Activated naive CD4-positive, alpha-beta T cell treated with anti-CD3 and anti-CD28 coated beads for 36 hours (primary cell): ENCODE measurements around the gene WNT5B. TPM values are rescaled to one million over a fixed set of nuclear protein-coding genes. Genes with fewer than 3 reads are reported as not detected.
"Not testable (repeated sequence)": the region's sequence is repeated elsewhere in the genome, so short reads cannot be mapped to it uniquely, and the experiment has no call there.

Experiments used
- CTCF ChIA-PET: fragments of 350-600 bp; sonication (Branson Sonifier 250); formaldehyde crosslinking; loops from one replicate; lab custom pipeline; 2021; ENCODE audit warnings: antibody characterized with exemption; lab: Charles Lee
- DNase-seq: peaks from one replicate; pipeline ENCODE4 v3.0.0-alpha.2; 2020
- H3K27ac Mint-ChIP-seq: one replicate; pipeline ENCODE4 v1.8.0; 2021; ENCODE audit warnings: mild to moderate bottlenecking, mixed read lengths
- H3K27me3 Mint-ChIP-seq: one replicate; pipeline ENCODE4 v1.8.0; 2021; ENCODE audit warnings: low read depth, mixed read lengths
- H3K36me3 Mint-ChIP-seq: one replicate; pipeline ENCODE4 v1.8.0; 2021; ENCODE audit warnings: low read depth, mixed read lengths
- H3K4me1 Mint-ChIP-seq: one replicate; pipeline ENCODE4 v1.8.0; 2021; ENCODE audit warnings: low read depth, mixed read lengths
- H3K4me3 Mint-ChIP-seq: one replicate; pipeline ENCODE4 v1.8.0; 2021; ENCODE audit warnings: mild to moderate bottlenecking, moderate library complexity, mixed read lengths
- H3K9me3 Mint-ChIP-seq: one replicate; pipeline ENCODE4 v1.8.0; 2021; ENCODE audit warnings: mixed read lengths
- intact Hi-C: fragments of 100-400 bp; cut with micrococcal nuclease; formaldehyde crosslinking; loops from one replicate; pipeline ENCODE4 v1.15.1; 2023
- total RNA-seq, 2 experiments: library from RNA; stranded (reverse); gene quantifications; one replicate each; pipeline ENCODE4 v1.2.3, GENCODE V29; 2021

The WNT5B gene
- total RNA-seq, 2 experiments from 2014 or later = not detected

DNA sequence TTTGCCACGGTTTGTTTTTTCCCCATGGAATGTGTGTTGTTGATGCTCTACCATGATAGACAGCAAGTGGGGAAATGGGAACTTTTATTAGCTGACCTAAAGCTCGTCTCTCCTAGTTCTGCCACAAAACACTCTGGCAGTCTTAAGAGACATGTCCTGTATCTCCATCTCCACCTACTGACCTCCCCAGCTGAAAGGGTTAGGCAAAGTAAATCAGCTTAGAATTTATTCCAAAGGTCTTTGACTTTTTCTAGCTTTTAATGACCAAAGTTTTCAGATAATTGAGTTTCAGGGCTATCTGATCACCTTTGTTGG is 52.4 kb downstream of the WNT5B start:
- CTCF ChIA-PET = interaction anchor here (1.4 to 1.5 kb wide), 2 partner anchors 28 to 259 kb away, joined by 5 to 8 read pairs; no protein-coding TSS in a partner anchor
- H3K27ac Mint-ChIP-seq = no peak overlapping the region
- no peaks in the 10 kb centered on the region for H3K27me3 Mint-ChIP-seq
- no peak for DNase-seq
- intact Hi-C loops = no loop called here
- no peaks in the 10 kb centered on the region for H3K4me1 Mint-ChIP-seq
- H3K9me3 Mint-ChIP-seq = no peaks in the 10 kb centered on the region
- H3K4me3 Mint-ChIP-seq = no peak overlapping the region
- H3K36me3 Mint-ChIP-seq = no peaks in the 10 kb centered on the region

DNA sequence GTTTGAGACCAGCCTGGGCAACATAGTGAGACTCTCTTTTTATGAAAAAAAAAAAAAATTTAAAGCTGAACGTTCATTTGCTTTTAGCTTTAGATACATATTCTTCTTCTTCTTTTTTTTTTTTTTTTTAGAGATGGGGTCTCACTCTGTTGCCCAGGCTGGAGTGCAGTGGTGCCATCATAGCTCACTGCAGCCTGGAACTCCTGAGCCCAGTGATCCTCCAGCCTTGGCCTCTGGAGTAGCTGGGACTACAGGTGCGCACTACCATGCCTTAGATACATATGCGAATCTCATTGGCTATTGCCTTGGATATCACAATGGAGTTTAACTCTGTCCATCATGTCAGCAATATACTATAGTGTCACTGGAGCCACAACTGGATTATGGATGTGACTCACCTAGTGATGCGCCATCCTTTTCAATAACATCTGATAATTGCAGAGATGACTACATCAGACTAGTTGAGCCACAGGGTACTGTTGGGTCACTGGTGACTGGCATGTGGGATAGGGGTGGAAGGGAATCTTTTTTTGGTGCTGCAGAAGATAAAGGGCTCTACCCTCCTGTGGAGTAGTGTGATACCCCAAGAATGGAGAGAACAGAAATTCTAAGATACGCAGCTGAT is 59.2 kb downstream of the WNT5B start:
- H3K27me3 Mint-ChIP-seq = no peaks in the 10 kb centered on the region
- no peak overlapping the region for H3K4me3 Mint-ChIP-seq
- DNase-seq = no peak
- H3K36me3 Mint-ChIP-seq = no peaks in the 10 kb centered on the region
- CTCF ChIA-PET = interaction anchor here (0.6 to 1.7 kb wide), 4 partner anchors 34 to 105 kb away, joined by 3 to 11 read pairs (median 4); partner anchors contain the start of gene WNT5B
- H3K27ac Mint-ChIP-seq = no peak overlapping the region
- intact Hi-C loops = no loop called here
- H3K4me1 Mint-ChIP-seq = peaks cover 34% of the 10 kb centered on the region
- H3K9me3 Mint-ChIP-seq = no peaks in the 10 kb centered on the region

DNA sequence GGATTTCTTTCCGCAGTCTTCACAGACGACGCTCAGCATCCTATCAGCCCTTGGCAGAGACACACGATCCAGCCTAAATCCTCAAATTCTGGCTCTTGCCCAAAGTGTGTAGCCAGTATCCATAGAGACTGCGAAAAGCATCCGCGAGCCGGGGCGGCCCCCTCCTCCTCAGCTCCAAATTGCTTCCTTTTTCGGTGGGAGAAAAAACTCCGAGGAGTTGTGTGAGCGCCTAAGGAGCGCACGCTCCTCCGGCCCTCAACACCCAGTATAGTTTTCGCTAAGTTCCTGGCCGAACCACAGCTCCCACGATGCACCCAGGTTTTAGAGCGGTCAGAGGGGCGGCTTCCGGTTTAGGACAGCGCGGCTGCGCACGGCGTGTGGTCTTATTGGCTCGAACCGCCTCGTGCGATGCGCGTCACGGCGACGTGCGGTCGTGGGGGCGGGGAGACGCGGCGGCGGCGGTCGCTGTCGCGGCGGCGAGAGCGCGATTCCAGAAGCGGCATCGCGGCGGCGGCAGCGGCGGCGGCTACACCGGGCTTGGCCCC is 61.6 kb downstream of the WNT5B start, which contains the start of gene ADIPOR2:
ADIPOR2 (plus strand) TSS at position 493 of the 545 bp plus-strand sequence. CDS start 63,274 bp downstream, outside the sequence.
- H3K36me3 Mint-ChIP-seq = peaks cover 1% of the 10 kb centered on the region
- peaks cover 48% of the 10 kb centered on the region for H3K4me1 Mint-ChIP-seq
- H3K4me3 Mint-ChIP-seq = peak within 1 kb of the TSS; percentile 97
- CTCF ChIA-PET = interaction anchor here (1.0 to 3.2 kb wide), 2 partner anchors 101 to 249 kb away, joined by 3 to 18 read pairs; no protein-coding TSS in a partner anchor
- no peaks in the 10 kb centered on the region for H3K27me3 Mint-ChIP-seq
- no peaks in the 10 kb centered on the region for H3K9me3 Mint-ChIP-seq
- DNase-seq = peak; percentile 95
- H3K27ac Mint-ChIP-seq = peak within 1 kb of the TSS; percentile 97
- intact Hi-C loops = loop anchor here (1.0 to 10.0 kb wide), 4 partner anchors 16 to 1104 kb away; partner anchors contain the start of genes DCP1B and FKBP4

DNA sequence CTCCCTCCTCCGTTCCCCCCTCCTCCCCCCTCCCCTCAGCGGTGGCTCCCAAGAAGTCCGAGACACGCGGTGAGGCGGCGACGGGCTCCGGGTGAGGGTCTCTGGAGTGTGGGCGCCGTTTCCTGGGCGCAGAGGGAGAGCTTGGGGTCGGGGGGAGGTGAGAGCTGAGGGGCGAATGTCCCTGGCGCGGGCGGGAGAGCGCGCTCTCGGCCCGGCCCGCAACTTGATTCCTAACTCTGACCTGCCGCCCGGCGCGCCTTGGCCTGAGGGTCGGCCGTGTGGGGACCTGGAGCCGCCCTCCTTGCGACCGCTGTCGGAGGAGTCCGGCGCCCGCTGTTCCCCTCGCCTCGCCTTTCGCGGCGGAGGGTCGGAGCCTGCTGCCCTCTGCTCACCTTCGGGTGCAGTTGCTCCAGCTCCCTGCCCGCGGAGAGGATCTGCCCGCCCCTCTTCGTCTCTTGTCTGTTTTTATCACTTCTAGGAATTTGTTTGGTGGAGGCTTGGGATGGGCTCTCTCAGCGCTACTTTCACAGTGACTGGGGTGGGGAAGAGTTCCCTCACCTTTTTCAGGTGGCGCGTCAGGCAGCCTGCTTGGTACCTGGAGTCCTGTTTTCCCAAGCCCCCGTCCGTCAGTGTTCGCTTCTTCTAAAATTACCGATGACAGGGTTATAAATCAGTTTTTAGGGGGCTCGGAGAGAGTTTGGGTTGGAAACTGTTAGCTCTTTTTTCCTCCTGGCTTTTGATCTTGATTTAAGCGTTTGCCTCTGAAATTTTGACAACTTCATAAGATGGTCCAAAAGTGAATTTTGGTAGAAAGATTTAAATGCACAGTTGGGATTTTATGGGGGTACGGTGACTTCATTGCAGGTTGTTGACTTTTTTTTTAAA is 62.3 kb downstream of the WNT5B start:
- no peaks in the 10 kb centered on the region for H3K27me3 Mint-ChIP-seq
- peak overlapping the region; percentile 97 for H3K4me3 Mint-ChIP-seq
- H3K27ac Mint-ChIP-seq = peak overlapping the region; percentile 97
- DNase-seq = peak; percentile 43
- H3K4me1 Mint-ChIP-seq = peaks cover 56% of the 10 kb centered on the region
- intact Hi-C loops = loop anchor here (2.0 to 10.0 kb wide), 3 partner anchors 15 to 1103 kb away; partner anchors contain the start of genes DCP1B and FKBP4
- peaks cover 1% of the 10 kb centered on the region for H3K36me3 Mint-ChIP-seq
- CTCF ChIA-PET = interaction anchor here (0.6 to 3.2 kb wide), 3 partner anchors 88 to 249 kb away, joined by 3 to 18 read pairs (median 3); no protein-coding TSS in a partner anchor
- no peaks in the 10 kb centered on the region for H3K9me3 Mint-ChIP-seq

DNA sequence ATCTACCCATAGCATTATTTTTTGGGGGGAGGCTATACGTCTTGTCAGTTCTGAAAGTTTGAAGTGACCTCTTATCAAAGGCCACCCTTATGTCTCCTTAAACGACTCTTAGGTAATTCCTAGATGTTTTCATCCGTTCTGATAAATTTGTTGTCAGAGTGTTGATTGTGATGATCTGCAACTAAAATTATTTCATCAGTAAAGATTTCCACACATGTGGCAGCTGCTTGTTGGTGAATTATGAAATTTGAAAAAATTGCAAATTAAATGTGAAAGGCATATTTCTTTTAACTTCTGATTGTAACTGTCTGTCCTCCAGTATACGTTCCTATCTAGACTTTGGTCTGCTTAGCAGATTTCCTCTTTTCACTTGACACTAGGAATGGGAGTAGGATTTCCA is 63.2 kb downstream of the WNT5B start:
- Mint-ChIP-seq H3K9me3 (no peaks in the 10 kb centered on the region), H3K4me3 (peak overlapping the region; percentile 97), H3K27ac (no peak overlapping the region), H3K27me3 (no peaks in the 10 kb centered on the region), H3K4me1 (peaks cover 64% of the 10 kb centered on the region), H3K36me3 (peaks cover 3% of the 10 kb centered on the region)
- intact Hi-C loops = loop anchor here (10.0 kb wide), 1 partner anchor 1103 kb away; the partner anchor contains the start of gene FKBP4
- DNase-seq = no peak
- CTCF ChIA-PET = interaction anchor here (3.2 kb wide), 1 partner anchor 99 kb away, joined by 18 read pairs; no protein-coding TSS in a partner anchor

DNA sequence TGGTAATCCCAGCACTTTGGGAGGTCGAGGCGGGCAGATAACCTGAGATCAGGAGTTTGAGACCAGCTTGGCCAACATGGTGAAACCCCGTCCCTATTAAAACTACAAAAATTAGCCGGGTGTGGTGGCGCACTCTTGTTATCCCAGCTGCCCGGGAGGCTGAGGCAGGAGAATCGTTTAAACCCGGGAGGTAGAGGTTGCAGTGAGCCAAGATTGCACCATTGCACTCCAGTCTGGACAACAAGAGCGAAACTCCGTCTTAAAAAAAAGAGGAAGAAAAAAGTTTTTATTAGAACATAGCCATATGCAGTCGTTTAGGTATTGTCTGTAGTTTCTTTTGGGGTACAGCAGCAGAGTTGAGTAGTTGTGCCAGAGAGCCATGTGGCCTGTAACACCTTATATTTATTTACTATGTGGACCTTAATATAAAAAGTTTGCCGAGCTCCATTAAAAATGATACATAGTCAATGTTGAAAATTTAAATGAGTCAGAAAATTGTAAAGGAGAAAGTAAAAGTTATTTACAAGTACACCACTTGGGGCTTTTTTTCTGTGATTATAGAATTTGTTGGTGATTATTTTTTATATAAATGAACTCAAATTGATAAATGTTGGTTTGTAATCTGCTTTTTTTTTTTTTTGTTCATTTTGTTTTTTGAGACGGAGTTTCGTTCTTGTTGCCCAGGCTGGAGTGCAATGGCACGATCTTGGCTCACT is 64.0 kb downstream of the WNT5B start:
- Mint-ChIP-seq H3K27me3 (no peaks in the 10 kb centered on the region), H3K27ac (no peak overlapping the region), H3K9me3 (no peaks in the 10 kb centered on the region), H3K4me3 (no peak overlapping the region), H3K36me3 (peaks cover 4% of the 10 kb centered on the region), H3K4me1 (peaks cover 72% of the 10 kb centered on the region)
- intact Hi-C loops = loop anchor here (10.0 kb wide), 1 partner anchor 1102 kb away; the partner anchor contains the start of gene FKBP4
- CTCF ChIA-PET = interaction anchor here (0.7 to 1.2 kb wide), 2 partner anchors 11 to 41 kb away, joined by 4 to 5 read pairs; no protein-coding TSS in a partner anchor
- DNase-seq = no peak

DNA sequence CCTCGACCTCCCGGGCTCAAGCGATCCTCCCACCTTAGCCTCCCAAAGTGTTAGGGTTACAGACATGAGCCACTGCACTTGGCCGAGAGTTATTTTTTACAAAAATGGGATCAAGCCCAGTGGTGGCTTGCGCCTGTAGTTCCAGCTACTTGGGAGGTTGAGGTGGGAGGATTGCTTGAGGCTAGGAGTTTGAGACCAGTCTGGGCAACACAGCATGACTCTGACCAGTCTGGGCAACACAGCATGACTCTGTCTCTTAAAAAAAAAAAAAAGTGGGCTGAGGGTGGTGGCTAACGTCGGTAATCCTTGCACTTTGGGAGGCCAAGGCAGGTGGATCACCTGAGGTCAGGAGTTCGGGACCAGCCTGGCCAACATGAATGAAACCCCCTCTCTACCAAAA is 66.1 kb downstream of the WNT5B start:
- H3K4me1 Mint-ChIP-seq = peaks cover 69% of the 10 kb centered on the region
- not testable (repeated sequence) for DNase-seq, H3K36me3 Mint-ChIP-seq, H3K9me3 Mint-ChIP-seq, H3K27me3 Mint-ChIP-seq, H3K27ac Mint-ChIP-seq, H3K4me3 Mint-ChIP-seq
- CTCF ChIA-PET = interaction anchor here (0.8 kb wide), 1 partner anchor 96 kb away, joined by 3 read pairs; no protein-coding TSS in a partner anchor
- intact Hi-C loops = loop anchor here (5.0 to 10.0 kb wide), 2 partner anchors 37 to 1100 kb away; partner anchors contain the start of gene FKBP4

DNA sequence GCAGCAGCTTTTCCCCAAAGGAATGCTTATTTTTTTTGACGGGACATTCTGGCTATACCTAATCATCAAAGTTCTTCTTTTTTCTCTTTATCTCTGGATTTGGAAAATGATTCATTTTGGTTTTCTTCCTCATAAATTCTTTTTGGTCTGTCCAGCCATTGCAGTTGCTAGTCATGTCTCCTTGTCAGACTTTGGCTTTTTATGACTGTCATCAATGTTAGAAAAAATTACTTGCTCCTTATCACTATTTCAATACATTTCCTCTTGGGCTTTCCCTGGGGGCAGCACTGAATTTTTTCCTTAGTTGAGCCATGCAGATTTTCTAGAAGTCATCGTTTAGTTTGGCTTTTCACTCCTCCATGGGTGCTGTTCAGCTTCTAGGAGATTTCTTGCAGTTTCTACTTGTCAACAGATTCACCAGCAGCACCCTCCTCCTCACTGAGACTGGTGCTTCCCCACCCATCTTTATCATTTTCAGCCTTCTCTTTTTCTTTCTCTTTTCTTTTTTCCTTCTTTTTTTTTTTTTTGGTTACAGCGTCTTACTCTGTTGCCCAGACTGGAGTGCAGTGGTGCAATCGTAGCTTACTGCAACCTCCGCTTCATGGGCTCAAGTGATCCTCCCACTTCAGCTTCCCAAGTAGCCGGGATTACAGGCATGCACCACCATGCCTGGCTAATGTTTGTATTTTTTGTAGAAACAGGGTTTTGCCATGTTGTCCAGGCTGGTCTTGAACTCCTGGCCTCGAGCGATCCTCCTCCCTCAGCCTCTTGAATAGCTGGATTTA is 67.0 kb downstream of the WNT5B start:
- H3K4me3 Mint-ChIP-seq = no peak overlapping the region

DNA sequence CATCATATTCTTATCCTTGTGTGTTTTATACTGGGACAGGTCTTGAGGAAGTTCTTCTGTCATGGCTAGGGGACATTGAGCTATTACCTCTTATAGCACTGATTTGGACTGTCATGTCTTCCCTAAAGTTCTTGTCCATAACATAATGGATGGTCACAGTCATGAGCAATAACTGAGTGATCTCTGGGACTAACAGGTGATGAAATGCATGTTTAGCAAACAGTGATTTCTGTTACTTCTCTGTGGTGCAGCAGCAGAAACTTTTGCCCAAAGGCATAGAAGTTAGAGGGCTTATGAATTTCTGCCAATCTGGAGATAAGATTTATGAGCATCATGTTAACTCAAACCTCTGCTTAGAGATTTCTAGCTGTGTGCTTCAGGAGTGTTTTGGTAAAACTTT is 67.8 kb downstream of the WNT5B start:
- CTCF ChIA-PET = interaction anchor here (2.4 kb wide), 1 partner anchor 94 kb away, joined by 9 read pairs; no protein-coding TSS in a partner anchor
- H3K36me3 Mint-ChIP-seq = peaks cover 11% of the 10 kb centered on the region
- intact Hi-C loops = loop anchor here (5.0 to 10.0 kb wide), 2 partner anchors 36 to 1098 kb away; partner anchors contain the start of gene FKBP4
- peaks cover 71% of the 10 kb centered on the region for H3K4me1 Mint-ChIP-seq
- DNase-seq = no peak
- H3K4me3 Mint-ChIP-seq = no peak overlapping the region
- no peak overlapping the region for H3K27ac Mint-ChIP-seq
- H3K9me3 Mint-ChIP-seq = no peaks in the 10 kb centered on the region
- H3K27me3 Mint-ChIP-seq = no peaks in the 10 kb centered on the region

More for the DNA sequence above, 67.0 kb downstream of the WNT5B start:
- CTCF ChIA-PET = interaction anchor here (2.4 kb wide), 1 partner anchor 95 kb away, joined by 9 read pairs; no protein-coding TSS in a partner anchor
- no peak for DNase-seq
- no peak overlapping the region for H3K27ac Mint-ChIP-seq
- H3K27me3 Mint-ChIP-seq = no peaks in the 10 kb centered on the region
- intact Hi-C loops = loop anchor here (5.0 to 10.0 kb wide), 2 partner anchors 36 to 1099 kb away; partner anchors contain the start of gene FKBP4
- peaks cover 74% of the 10 kb centered on the region for H3K4me1 Mint-ChIP-seq
- no peaks in the 10 kb centered on the region for H3K9me3 Mint-ChIP-seq
- H3K36me3 Mint-ChIP-seq = peaks cover 11% of the 10 kb centered on the region
